HG03565 (cell line): ENCODE measurements around the gene RTN4RL1.
"Not testable (repeated sequence)": the region's sequence is repeated elsewhere in the genome, so short reads cannot be mapped to it uniquely, and the experiment has no call there.

ENCODE experiments used
- ATAC-seq: cut with Tn5 transposase; IDR thresholded peaks from one replicate; pipeline ENCODE4 v1.9.1; 2021; ENCODE audit warnings: mild to moderate bottlenecking, moderate library complexity; ENCODE audit not compliant: unreplicated experiment

The RTN4RL1 gene

DNA sequence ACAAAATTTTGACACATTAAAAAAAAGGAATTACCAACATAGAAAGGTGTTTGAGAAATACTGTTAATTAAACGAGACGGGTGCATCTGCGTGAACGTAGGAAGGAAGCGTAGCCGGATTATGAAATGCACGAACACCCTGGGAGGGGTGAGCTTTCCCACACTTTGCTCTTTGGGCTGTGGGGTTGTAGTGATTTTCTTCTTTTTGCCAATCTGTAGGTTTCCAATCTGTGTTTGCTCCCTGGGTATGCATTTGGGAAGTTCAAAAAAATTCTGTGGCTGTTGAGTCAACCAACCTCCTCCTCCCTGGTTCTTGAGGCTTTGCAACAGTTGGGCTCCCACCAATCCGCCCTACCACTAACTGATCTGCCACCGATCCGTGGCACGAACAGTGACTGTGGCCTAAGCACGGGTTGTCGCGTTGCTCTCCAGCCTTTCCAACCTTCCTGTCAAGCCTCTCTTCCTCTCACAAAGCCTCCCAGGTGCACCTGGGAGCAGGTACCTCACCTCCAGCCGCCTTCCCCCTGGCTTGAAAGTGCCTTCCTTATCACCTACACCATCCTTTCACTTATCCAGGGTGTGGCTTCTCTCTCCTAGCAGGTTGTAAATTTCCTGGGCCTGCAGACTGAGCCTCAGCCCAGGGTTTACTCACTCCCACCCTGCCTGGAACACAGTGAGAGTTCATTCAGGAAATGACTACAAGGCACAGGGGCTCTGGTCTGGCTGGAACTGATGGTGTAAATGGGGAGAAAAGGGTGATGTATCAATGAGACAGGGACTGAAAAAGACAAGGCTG is 16.6 kb downstream of the RTN4RL1 start:
- ATAC-seq = no peak

DNA sequence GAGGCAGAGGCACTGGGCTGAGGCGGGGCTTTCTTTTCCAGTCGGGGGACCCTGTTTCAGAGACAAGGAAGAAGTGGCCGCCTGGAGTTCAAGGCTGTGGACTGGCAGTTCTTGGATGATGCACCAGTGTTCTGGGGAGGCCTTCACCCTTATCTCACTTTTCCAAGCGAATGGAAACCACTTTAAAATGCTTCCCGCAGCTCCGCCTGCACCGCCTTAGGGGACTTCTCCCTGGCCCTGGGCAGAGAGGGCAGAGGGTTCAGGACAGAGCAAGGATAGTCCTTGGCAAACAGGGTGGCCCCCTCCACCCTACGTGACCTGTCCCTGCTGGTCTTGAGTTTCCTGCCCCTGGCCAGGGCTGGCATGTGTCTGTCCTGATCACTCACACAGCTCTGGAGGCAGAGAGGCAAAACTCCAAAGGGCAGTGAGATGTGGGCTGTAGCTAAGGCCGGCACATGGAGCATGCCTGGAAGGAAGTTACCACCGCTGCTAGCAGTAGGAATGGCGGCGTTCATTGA is 20.6 kb downstream of the RTN4RL1 start:
- no peak for ATAC-seq

- ATAC-seq = no peak
Measured at GRCh38 chr17:2003525-2003924, 21.6 kb downstream of the RTN4RL1 start.

DNA sequence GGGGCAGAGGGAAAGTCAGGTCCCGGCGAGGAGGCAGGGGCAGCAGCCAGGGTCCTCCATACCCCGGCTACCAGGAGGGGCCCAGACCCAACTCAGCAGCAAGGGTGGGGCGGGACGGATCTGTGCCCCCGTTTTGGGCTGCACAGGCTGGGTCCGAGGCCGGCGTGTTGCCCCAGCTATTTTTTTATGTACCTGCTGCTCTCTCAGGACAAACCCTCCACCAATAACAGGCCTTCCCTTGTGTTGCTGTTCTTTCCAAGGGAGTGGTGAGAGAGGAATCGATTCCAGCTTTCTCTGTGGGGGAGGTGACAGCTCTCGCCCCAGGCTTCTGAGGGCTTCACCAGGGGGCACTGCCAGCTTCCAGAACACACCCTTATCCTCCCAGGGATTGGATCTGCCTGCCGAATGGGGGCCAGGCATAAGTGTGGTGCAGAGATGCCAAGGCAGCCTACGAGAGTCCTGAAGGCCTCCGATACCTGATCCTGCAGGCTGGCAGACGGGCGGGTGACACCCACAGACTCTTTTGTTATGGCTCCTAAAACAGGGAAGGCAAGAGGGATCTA is 22.3 kb downstream of the RTN4RL1 start:
- ATAC-seq = no peak

- ATAC-seq = no peak
Measured at GRCh38 chr17:1999557-2000251, 25.4 kb downstream of the RTN4RL1 start.

GRCh38 chr17:1997927-1998742 is 27.0 kb downstream of the RTN4RL1 start:
- no peak for ATAC-seq

- ATAC-seq = no peak
Measured at GRCh38 chr17:1997289-1997926, 27.7 kb downstream of the RTN4RL1 start.

- no peak for ATAC-seq
Measured at GRCh38 chr17:1996800-1997288, 28.3 kb downstream of the RTN4RL1 start.

DNA sequence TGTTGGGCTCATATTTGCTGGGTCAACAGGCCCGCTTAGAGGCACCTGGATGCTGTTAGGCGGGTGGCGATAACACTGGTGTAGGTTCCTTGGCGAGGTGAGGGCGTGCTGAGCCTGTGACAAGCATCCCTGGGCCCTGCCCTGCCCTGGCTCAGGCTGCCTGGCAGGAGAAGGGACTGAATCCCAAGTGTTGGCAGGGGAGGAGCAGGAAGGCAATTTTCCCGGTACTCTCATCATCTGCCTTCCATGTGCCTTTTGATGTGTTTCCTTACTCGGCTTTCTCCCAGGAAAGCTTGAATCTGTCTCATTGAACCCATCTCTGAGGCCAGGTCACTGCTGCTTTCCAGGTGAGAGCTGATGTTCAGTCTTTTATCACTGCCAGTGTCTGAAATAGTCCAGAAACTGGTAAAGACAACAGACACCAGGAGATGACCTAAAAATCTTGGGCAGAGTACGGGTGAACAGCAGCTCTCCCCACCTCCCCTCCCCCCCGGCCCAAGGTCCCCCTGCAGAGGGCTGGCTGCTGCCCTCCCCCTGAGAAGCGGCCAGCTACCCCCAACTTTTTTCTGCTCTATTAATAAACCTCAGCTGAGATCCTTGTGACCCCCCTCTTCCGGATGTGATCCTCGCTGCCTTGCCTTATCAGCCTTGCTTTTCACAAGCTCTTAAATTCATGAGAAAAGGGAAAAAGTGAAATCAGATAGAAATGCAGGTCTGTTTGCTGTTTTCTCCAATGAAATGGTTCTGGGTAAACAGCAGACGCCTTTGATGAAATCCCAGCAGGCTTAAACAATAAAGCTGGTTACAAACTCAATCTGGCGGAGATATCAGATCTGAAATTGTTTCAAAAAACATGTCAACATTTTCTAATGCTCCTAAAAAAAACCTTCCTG is 29.0 kb downstream of the RTN4RL1 start:
- no peak for ATAC-seq

GRCh38 chr17:1995321-1995892 is 29.7 kb downstream of the RTN4RL1 start:
- ATAC-seq = no peak

GRCh38 chr17:1994707-1995106 is 30.4 kb downstream of the RTN4RL1 start:
- no peak for ATAC-seq

- no peak for ATAC-seq
Measured at GRCh38 chr17:1992541-1992940, 32.6 kb downstream of the RTN4RL1 start.

DNA sequence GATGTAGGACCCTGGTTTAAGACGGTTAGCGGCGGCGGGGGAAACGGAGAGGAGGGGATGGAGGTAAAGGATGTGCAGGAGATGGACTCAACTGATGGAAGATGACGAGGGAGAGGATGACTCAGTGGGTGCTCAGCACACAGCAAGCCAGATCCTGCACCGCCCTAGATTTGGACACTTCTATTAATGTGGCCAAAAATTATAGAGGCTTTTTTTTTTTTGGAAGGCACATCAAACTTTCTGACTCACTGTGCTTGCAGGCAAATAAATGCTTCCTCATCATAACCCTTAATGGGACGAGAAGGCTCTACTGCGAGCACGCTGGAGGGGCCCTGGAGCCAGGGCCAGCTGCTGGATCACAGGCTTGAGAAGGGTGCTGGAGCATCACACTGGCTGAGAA is 36.0 kb downstream of the RTN4RL1 start:
- ATAC-seq = no peak

GRCh38 chr17:1986783-1987451 is 38.2 kb downstream of the RTN4RL1 start:
- no peak for ATAC-seq

- ATAC-seq = no peak
Measured at GRCh38 chr17:1985686-1986085, 39.4 kb downstream of the RTN4RL1 start.

- no peak for ATAC-seq
Measured at GRCh38 chr17:1985093-1985492, 40.0 kb downstream of the RTN4RL1 start.

- not testable (repeated sequence) for ATAC-seq
Measured at GRCh38 chr17:1982793-1983366, 42.3 kb downstream of the RTN4RL1 start.

- no peak for ATAC-seq
Measured at GRCh38 chr17:1980665-1981250, 44.4 kb downstream of the RTN4RL1 start.
